H9 (cell line): Measurements from ENCODE around the gene MAGI1. TPM values are rescaled to one million over a fixed set of nuclear protein-coding genes. Genes with fewer than 3 reads are reported as not detected.

Source experiments
- DNase-seq: peaks from one replicate; pipeline ENCODE4 v3.0.0-alpha.2; 2017
- H2AFZ ChIP-seq: one replicate; pipeline ENCODE4 v1.6.1; 2013; ENCODE audit warnings: mild to moderate bottlenecking, low read length, control low read depth, moderate library complexity
- H2AK5ac ChIP-seq: 2 replicates; pipeline ENCODE4 v1.6.1; 2013; ENCODE audit warnings: low read length, control low read depth, mixed read lengths; ENCODE audit not compliant: insufficient read length
- H2BK120ac ChIP-seq: one replicate; pipeline ENCODE4 v1.6.1; 2013; ENCODE audit warnings: low read depth, mild to moderate bottlenecking, low read length, control low read depth, inconsistent platforms; ENCODE audit not compliant: poor library complexity, severe bottlenecking
- H2BK12ac ChIP-seq: 2 replicates; pipeline ENCODE4 v1.6.1; 2013; ENCODE audit warnings: low read length, control low read depth, mixed read lengths, low read depth; ENCODE audit not compliant: insufficient read length
- H2BK15ac ChIP-seq: 2 replicates; pipeline ENCODE4 v1.6.1; 2013; ENCODE audit warnings: low read depth, low read length, control low read depth
- H2BK20ac ChIP-seq: one replicate; pipeline ENCODE4 v1.6.1; 2013; ENCODE audit warnings: low read depth, mild to moderate bottlenecking, low read length, control low read depth, inconsistent platforms; ENCODE audit not compliant: poor library complexity, severe bottlenecking
- H2BK5ac ChIP-seq: 2 replicates; pipeline ENCODE4 v1.6.1; 2013; ENCODE audit warnings: low read length, control low read depth, mixed read lengths; ENCODE audit not compliant: insufficient read length
- H3K14ac ChIP-seq: 2 replicates; pipeline ENCODE4 v1.6.1; 2013; ENCODE audit warnings: low read length, control low read depth; ENCODE audit not compliant: insufficient read depth
- H3K18ac ChIP-seq: 2 replicates; pipeline ENCODE4 v1.6.1; 2013; ENCODE audit warnings: low read depth, mild to moderate bottlenecking, mixed read lengths, low read length, control low read depth; ENCODE audit not compliant: insufficient read length
- H3K23ac ChIP-seq: 2 replicates; pipeline ENCODE4 v1.6.1; 2013; ENCODE audit warnings: low read length, control low read depth, mixed read lengths, low read depth; ENCODE audit not compliant: insufficient read length
- H3K23me2 ChIP-seq: 2 replicates; pipeline ENCODE4 v1.6.1; 2013; ENCODE audit warnings: low read depth, mild to moderate bottlenecking, mixed read lengths, low read length, control low read depth; ENCODE audit not compliant: insufficient read length, poor library complexity, severe bottlenecking
- H3K27ac ChIP-seq: 2 replicates; pipeline ENCODE4 v1.5.1; 2013; ENCODE audit warnings: low read length, control low read depth, mixed read lengths, low read depth; ENCODE audit not compliant: insufficient read length
- H3K27me3 ChIP-seq: 2 replicates; pipeline ENCODE4 v1.6.1; 2013; ENCODE audit warnings: low read length, control low read depth, inconsistent platforms; ENCODE audit not compliant: insufficient read depth
- H3K4ac ChIP-seq: 2 replicates; pipeline ENCODE4 v1.6.1; 2013; ENCODE audit warnings: low read depth, mild to moderate bottlenecking, control low read depth, inconsistent platforms, low read length, moderate library complexity
- H3K4me1 ChIP-seq: 2 replicates; pipeline ENCODE4 v1.6.1; 2013; ENCODE audit warnings: low read length, control low read depth, inconsistent platforms; ENCODE audit not compliant: insufficient read depth
- H3K4me2 ChIP-seq: 2 replicates; pipeline ENCODE4 v1.6.1; 2013; ENCODE audit warnings: low read length, control low read depth, mixed read lengths; ENCODE audit not compliant: insufficient read length, insufficient read depth
- H3K56ac ChIP-seq: 2 replicates; pipeline ENCODE4 v1.6.1; 2013; ENCODE audit warnings: low read depth, mild to moderate bottlenecking, mixed read lengths, low read length, control low read depth; ENCODE audit not compliant: insufficient read length
- H3K79me1 ChIP-seq: 2 replicates; pipeline ENCODE4 v1.6.1; 2013; ENCODE audit warnings: low read depth, mild to moderate bottlenecking, moderate library complexity, low read length, control low read depth, inconsistent platforms; ENCODE audit not compliant: insufficient read depth, poor library complexity, severe bottlenecking
- H3K79me2 ChIP-seq: 2 replicates; pipeline ENCODE4 v1.6.1; 2013; ENCODE audit warnings: low read length, control low read depth, inconsistent platforms; ENCODE audit not compliant: insufficient read depth
- H3K9ac ChIP-seq: 2 replicates; pipeline ENCODE4 v1.6.1; 2013; ENCODE audit warnings: low read length, control low read depth, mixed read lengths; ENCODE audit not compliant: insufficient read length; ENCODE audit errors: extremely low read depth
- H3K9me3 ChIP-seq: one replicate; pipeline ENCODE4 v1.6.1; 2013; ENCODE audit warnings: low read depth, low read length, inconsistent platforms; ENCODE audit not compliant: control insufficient read depth
- H3T11ph ChIP-seq: one replicate; pipeline ENCODE4 v1.6.1; 2013; ENCODE audit warnings: mild to moderate bottlenecking, low read length, control low read depth, inconsistent platforms
- H4K20me1 ChIP-seq: one replicate; pipeline ENCODE4 v1.6.1; 2013; ENCODE audit not compliant: control insufficient read depth, insufficient read length, insufficient read depth
- H4K5ac ChIP-seq: 2 replicates; pipeline ENCODE4 v1.6.1; 2013; ENCODE audit warnings: low read depth, mild to moderate bottlenecking, mixed read lengths, low read length, control low read depth; ENCODE audit not compliant: insufficient read length
- H4K8ac ChIP-seq: replicated peaks from 2 replicates; pipeline ENCODE4 v1.6.1; 2013; ENCODE audit warnings: low read length, control low read depth, mixed read lengths, low read depth; ENCODE audit not compliant: insufficient read length
- H4K91ac ChIP-seq: 2 replicates; pipeline ENCODE4 v1.6.1; 2013; ENCODE audit warnings: low read depth, mild to moderate bottlenecking, moderate library complexity, mixed read lengths, low read length, control low read depth; ENCODE audit not compliant: insufficient read length
- H3K27ac Mint-ChIP-seq, 3 experiments: 2 replicates in 2 of 3; 3 replicates in 1 of 3; pipeline ENCODE4 v1.8.0; 2020 to 2021; ENCODE audit warnings: mixed read lengths in 3 of 3, mild to moderate bottlenecking in 1 of 3, moderate library complexity in 1 of 3
- H3K27me3 Mint-ChIP-seq: 2 replicates; pipeline ENCODE4 v1.8.0; 2021; ENCODE audit warnings: low read depth, mild to moderate bottlenecking, moderate library complexity, mixed read lengths
- H3K36me3 Mint-ChIP-seq, 3 experiments: 2 replicates in 2 of 3; 3 replicates in 1 of 3; pipeline ENCODE4 v1.8.0; 2020 to 2021; ENCODE audit warnings: low read depth in 3 of 3, mixed read lengths in 3 of 3; ENCODE audit not compliant: insufficient read depth in 1 of 3
- H3K4me1 Mint-ChIP-seq, 2 experiments: 2 replicates each; pipeline ENCODE4 v1.8.0; 2020; ENCODE audit warnings: mixed read lengths in 2 of 2
- H3K4me3 Mint-ChIP-seq, 2 experiments: 2 replicates in 1 of 2; 3 replicates in 1 of 2; pipeline ENCODE4 v1.8.0; 2020 to 2021; ENCODE audit warnings: mild to moderate bottlenecking in 2 of 2, mixed read lengths in 2 of 2, moderate library complexity in 1 of 2
- H3K9me3 Mint-ChIP-seq, 2 experiments: 2 replicates in 1 of 2; 3 replicates in 1 of 2; pipeline ENCODE4 v1.8.0; 2020; ENCODE audit warnings: mild to moderate bottlenecking in 2 of 2, mixed read lengths in 2 of 2, moderate library complexity in 1 of 2
- WGBS: extraction: QIAGEN DNeasy Blood & Tissue Kit; methylation state at CpG from one replicate; pipeline ENCODE4 v1.1.7; 2013; ENCODE audit warnings: missing lambda C conversion rate, low lambda C conversion rate, mixed read lengths; ENCODE audit not compliant: insufficient read length; ENCODE audit errors: extremely low coverage; 5-methylcytosine and 5-hydroxymethylcytosine counted together
- total RNA-seq: library from RNA; stranded (reverse); gene quantifications from 2 replicates; pipeline ENCODE4 v1.2.1, GENCODE V29; 2021
- TF ChIP-seq, protein P1 (sequence below): fragments of 200-600 bp; sonication (generic); conservative IDR thresholded peaks from 3 replicates; pipeline ENCODE4 v1.8.0; 2021; ENCODE audit warnings: antibody characterized with exemption, mild to moderate bottlenecking

MAGI1 gene
- total RNA-seq, 1 experiment from 2014 or later = 65.7 TPM

DNA sequence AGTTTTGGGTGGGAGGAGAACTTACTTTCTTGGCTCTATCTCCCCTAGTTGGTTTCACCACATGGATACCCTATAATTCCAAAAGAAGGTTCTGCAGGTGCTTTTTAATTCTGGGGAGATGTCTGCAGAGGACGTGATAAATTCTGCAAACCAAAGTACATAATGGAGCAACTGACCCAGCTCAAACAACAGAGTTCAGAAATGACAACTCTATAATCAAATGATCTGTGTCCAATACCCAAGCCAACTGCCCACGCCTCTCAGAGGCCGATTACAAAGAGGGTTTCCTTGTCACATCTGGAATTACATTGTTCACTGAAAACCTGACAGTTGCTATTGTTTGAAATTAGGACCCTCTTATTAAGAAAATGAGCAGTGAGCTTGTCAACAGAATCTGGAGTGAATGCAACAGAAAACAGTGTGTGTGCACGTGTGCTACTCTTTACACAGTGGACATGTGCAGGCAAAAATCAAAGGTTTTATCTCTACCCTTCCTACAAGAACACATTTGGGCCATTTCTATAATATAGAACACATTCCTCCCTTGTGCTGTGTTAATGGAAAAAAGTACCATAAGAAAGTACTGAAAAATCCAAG lies 593.0 kb downstream of the MAGI1 start:
- H2AFZ ChIP-seq = no peak overlapping the region
- no CpG with 5 or more reads among the region's 4 CpGs for WGBS
- H3K27me3 ChIP-seq = no peaks in the 10 kb centered on the region
- H3K27ac ChIP-seq = no peak overlapping the region
- H3K14ac ChIP-seq = no peak overlapping the region
- no peak overlapping the region for H4K91ac ChIP-seq
- no peak for DNase-seq
- no peak overlapping the region for H2BK20ac ChIP-seq
- no peaks in the 10 kb centered on the region for H3K79me1 ChIP-seq
- no peaks in the 10 kb centered on the region for H3K23me2 ChIP-seq
- no peaks in the 10 kb centered on the region for H3K9me3 Mint-ChIP-seq
- no peak overlapping the region for H2BK120ac ChIP-seq
- TF ChIP-seq, protein P1, sequence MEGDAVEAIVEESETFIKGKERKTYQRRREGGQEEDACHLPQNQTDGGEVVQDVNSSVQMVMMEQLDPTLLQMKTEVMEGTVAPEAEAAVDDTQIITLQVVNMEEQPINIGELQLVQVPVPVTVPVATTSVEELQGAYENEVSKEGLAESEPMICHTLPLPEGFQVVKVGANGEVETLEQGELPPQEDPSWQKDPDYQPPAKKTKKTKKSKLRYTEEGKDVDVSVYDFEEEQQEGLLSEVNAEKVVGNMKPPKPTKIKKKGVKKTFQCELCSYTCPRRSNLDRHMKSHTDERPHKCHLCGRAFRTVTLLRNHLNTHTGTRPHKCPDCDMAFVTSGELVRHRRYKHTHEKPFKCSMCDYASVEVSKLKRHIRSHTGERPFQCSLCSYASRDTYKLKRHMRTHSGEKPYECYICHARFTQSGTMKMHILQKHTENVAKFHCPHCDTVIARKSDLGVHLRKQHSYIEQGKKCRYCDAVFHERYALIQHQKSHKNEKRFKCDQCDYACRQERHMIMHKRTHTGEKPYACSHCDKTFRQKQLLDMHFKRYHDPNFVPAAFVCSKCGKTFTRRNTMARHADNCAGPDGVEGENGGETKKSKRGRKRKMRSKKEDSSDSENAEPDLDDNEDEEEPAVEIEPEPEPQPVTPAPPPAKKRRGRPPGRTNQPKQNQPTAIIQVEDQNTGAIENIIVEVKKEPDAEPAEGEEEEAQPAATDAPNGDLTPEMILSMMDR = no peak
- no peak overlapping the region for H2BK5ac ChIP-seq
- H4K8ac ChIP-seq = no peak overlapping the region
- no peaks in the 10 kb centered on the region for H3K27me3 Mint-ChIP-seq
- no peaks in the 10 kb centered on the region for H3K79me2 ChIP-seq
- no peak overlapping the region for H3K4me3 Mint-ChIP-seq
- no peak overlapping the region for H2BK12ac ChIP-seq
- H3K4ac ChIP-seq = no peak overlapping the region
- H2AK5ac ChIP-seq = no peak overlapping the region
- no peaks in the 10 kb centered on the region; a peak in 3 of 7 replicates for H3K36me3 Mint-ChIP-seq
- H3K4me1 ChIP-seq = no peaks in the 10 kb centered on the region
- no peaks in the 10 kb centered on the region for H4K20me1 ChIP-seq
- H3T11ph ChIP-seq = no peak overlapping the region
- H3K27ac Mint-ChIP-seq = no peak overlapping the region
- H3K9ac ChIP-seq = no peak overlapping the region
- H3K18ac ChIP-seq = no peak overlapping the region
- no peak overlapping the region for H4K5ac ChIP-seq
- H3K9me3 ChIP-seq = no peaks in the 10 kb centered on the region
- H3K4me2 ChIP-seq = no peak overlapping the region
- H3K4me1 Mint-ChIP-seq = peaks cover 13 to 17% of the 10 kb centered on the region in 2 experiments
- H2BK15ac ChIP-seq = no peak overlapping the region
- H3K23ac ChIP-seq = no peak overlapping the region
- H3K56ac ChIP-seq = no peak overlapping the region
